Thoracic aorta (tissue), 2 donors: ENCODE data around the gene UBL7. TPM values are rescaled to one million over a fixed set of nuclear protein-coding genes. Genes with fewer than 3 reads are reported as not detected.

Experiments used
- ATAC-seq: fragments of 150-250 bp; one replicate; pipeline ENCODE4 v1.8.0; 2017; ENCODE audit warnings: low read depth; ENCODE audit not compliant: insufficient number of reproducible peaks, low FRiP score
- DNase-seq: peaks from one replicate; pipeline ENCODE4 v3.0.0-alpha.2; 2020; ENCODE audit warnings: low spot score
- H3K27ac ChIP-seq, 2 donors: fragments of 200-600 bp; sonication (generic); 1 replicate in 1 of 2; 2 replicates in 1 of 2; pipeline ENCODE4 v1.5.1; 2016; ENCODE audit warnings: mild to moderate bottlenecking in 2 of 2, moderate library complexity in 2 of 2
- H3K27me3 ChIP-seq: fragments of 200-600 bp; sonication (generic); replicated peaks from 2 replicates; pipeline ENCODE4 v1.6.0; 2016; ENCODE audit warnings: mild to moderate bottlenecking; ENCODE audit not compliant: insufficient read depth
- H3K36me3 ChIP-seq: fragments of 200-600 bp; sonication (generic); one replicate; pipeline ENCODE4 v1.5.1; 2016
- H3K4me1 ChIP-seq, 2 donors: fragments of 200-600 bp; sonication (generic); 1 replicate in 1 of 2; 2 replicates in 1 of 2; pipeline versions ENCODE4 v1.5.1 to v1.6.0; 2016; ENCODE audit warnings: low read depth in 2 of 2, mild to moderate bottlenecking in 1 of 2; ENCODE audit not compliant: control insufficient read depth in 1 of 2
- H3K4me3 ChIP-seq: fragments of 200-600 bp; sonication (generic); 2 replicates; pipeline ENCODE4 v1.5.1; 2016; ENCODE audit warnings: mild to moderate bottlenecking
- H3K9me3 ChIP-seq: fragments of 200-600 bp; sonication (generic); 2 replicates; pipeline ENCODE4 v1.5.1; 2016
- CTCF ChIP-seq: fragments of 200-600 bp; sonication (generic); IDR thresholded peaks from one replicate; pipeline ENCODE4 v1.5.1; 2019; ENCODE audit warnings: antibody characterized with exemption
- total RNA-seq, 2 donors: library from RNA; depleted of rRNA; stranded (reverse); fragments of >200 nt; gene quantifications; one replicate each; pipeline versions ENCODE4 v1.1.0 to v1.2.3, GENCODE V29; 2016

Gene UBL7
- total RNA-seq, 2 donors from 2014 or later: 41.1 to 70.5 TPM

GRCh38 chr15:74449643-74450205, 11.2 kb downstream of the UBL7 start:
- ATAC-seq (no peak), DNase-seq (no peak)
- no peaks in the 10 kb centered on the region for H3K9me3 ChIP-seq

GRCh38 chr15:74449095-74449494, 11.9 kb downstream of the UBL7 start:
- Histone ChIP-seq H3K4me1 (no peaks in the 10 kb centered on the region), H3K27me3 (no peaks in the 10 kb centered on the region), H3K27ac (no peak overlapping the region), H3K9me3 (no peaks in the 10 kb centered on the region), H3K4me3 (no peak overlapping the region), H3K36me3 (peaks cover 65% of the 10 kb centered on the region)
- TF ChIP-seq CTCF: no peak
- DNase-seq (no peak), ATAC-seq (no peak)

More at GRCh38 chr15:74449643-74450205, 11.2 kb downstream of the UBL7 start:
- H3K4me3 ChIP-seq: no peak overlapping the region
- no peaks in the 10 kb centered on the region for H3K27me3 ChIP-seq
- H3K27ac ChIP-seq: no peak overlapping the region
- H3K36me3 ChIP-seq: peaks cover 65% of the 10 kb centered on the region
- no peak for TF ChIP-seq CTCF
- no peaks in the 10 kb centered on the region for H3K4me1 ChIP-seq

- Histone ChIP-seq H3K9me3 (no peaks in the 10 kb centered on the region), H3K36me3 (peaks cover 48% of the 10 kb centered on the region), H3K4me1 (no peaks in the 10 kb centered on the region), H3K27me3 (no peaks in the 10 kb centered on the region), H3K4me3 (no peak overlapping the region), H3K27ac (no peak overlapping the region)
- ATAC-seq: no peak
- TF ChIP-seq CTCF: no peak
- no peak for DNase-seq
Measured at GRCh38 chr15:74445816-74446763, 14.9 kb downstream of the UBL7 start.

- ATAC-seq (no peak), DNase-seq (no peak)
- no peaks in the 10 kb centered on the region for H3K4me1 ChIP-seq
- peaks cover 32% of the 10 kb centered on the region for H3K36me3 ChIP-seq
- H3K27ac ChIP-seq: no peak overlapping the region
- no peak overlapping the region for H3K4me3 ChIP-seq
- H3K27me3 ChIP-seq: no peaks in the 10 kb centered on the region
- no peak for TF ChIP-seq CTCF
- no peaks in the 10 kb centered on the region for H3K9me3 ChIP-seq
Measured at GRCh38 chr15:74444106-74445062, 16.6 kb downstream of the UBL7 start.
